Measurements from ENCODE around the gene GNGT2. TPM values are rescaled to one million over a fixed set of nuclear protein-coding genes. Genes with fewer than 3 reads are reported as not detected.

GNGT2 gene
- not detected in 2 replicates for total RNA-seq

GRCh38 chr17:49210158-49211029 lies at the start of gene GNGT2, which contains the start of gene ABI3:
GNGT2 (minus strand) TSS chr17:49210574; CDS start chr17:49207422, 3,152 bp downstream.
ABI3 (plus strand) TSS chr17:49210707; CDS start chr17:49210725, 18 bp downstream.

DNA sequence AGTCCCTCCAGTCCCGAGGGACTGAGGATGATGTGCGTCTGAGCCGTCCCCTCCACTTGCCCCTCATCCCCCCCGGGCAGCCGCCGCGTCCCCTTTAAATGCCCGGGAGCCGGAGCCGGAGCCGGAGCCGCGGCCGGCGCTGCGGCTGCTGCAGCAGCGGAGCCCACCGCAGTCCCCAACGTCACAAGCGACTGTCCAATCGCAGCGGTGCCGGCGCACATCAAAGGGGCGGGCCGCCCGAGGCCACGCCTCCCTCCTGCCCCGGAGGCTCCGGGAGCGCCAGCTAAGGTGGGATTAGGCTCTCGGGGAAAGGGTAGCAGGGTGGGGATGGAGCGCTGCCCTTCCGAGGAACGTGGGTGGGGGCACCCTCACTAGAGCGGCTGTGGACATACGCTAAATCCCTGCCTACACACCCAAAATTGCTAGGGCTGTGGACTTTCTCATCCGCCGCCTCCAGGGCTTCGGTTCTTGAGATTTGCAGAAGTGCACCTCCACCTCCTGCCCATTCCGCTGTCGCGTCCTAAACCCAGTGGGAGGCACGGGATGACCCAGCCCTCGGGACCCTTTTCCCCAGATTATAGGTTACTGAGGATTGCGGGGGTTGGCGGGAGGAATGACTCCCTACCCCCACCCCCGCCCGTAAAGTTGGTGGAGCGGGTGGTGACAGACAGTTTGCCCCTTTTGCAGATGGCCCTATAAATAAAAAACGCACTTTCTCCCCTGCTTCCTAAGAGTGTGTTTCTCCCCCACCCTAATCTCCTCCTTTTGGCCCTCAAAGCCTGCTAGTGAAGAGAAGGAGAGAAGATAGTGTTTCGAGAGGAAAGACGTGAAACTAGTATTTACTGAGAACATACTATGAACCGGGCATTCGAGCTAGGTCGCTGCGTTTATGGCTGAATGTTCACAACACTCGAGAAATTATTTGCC lies 20.5 kb upstream of the GNGT2 start, which contains the start of gene PHOSPHO1:
Gene PHOSPHO1, minus strand, starts transcription at position 152 of the 927 bp plus-strand sequence. CDS start 4,096 bp downstream, outside the sequence.

Other genes with a start within 250 kb of the GNGT2 start
- not detected in 2 replicates for gene GIP, start 242.0 kb downstream of the GNGT2 start, total RNA-seq
- gene IGF2BP1, start 213.2 kb downstream of the GNGT2 start, total RNA-seq, result 12.2 and 28.5 TPM in 2 replicates
- not detected in 2 replicates for gene B4GALNT2, start 77.8 kb downstream of the GNGT2 start, total RNA-seq
- gene ABI3, start 133 bp upstream of the GNGT2 start, total RNA-seq, result under 0.01 TPM in 1 of 2 replicates, not detected in the other
- gene PHOSPHO1, start 20.2 kb upstream of the GNGT2 start, total RNA-seq, result 0.30 TPM in 1 of 2 replicates, not detected in the other
- gene ZNF652, start 151.7 kb upstream of the GNGT2 start, total RNA-seq, result 9.8 and 11.1 TPM in 2 replicates
- 114 and 130 TPM in 2 replicates for gene PHB1, start 204.3 kb upstream of the GNGT2 start, total RNA-seq